Measurements from ENCODE around the gene CNP. TPM values are rescaled to one million over a fixed set of nuclear protein-coding genes. Genes with fewer than 3 reads are reported as not detected.

The CNP gene
- total RNA-seq, 1 experiment from 2014 or later: 78.5 TPM

GRCh38 chr17:41982026-41982760, 15.6 kb downstream of the CNP start:
- Histone ChIP-seq H3K56ac (ENCODE audit: insufficient read length, low read depth, low read length) (no peak overlapping the region), H3K23me2 (ENCODE audit: insufficient read length, low read depth, low read length, poor library complexity, severe bottlenecking) (no peaks in the 10 kb centered on the region), H2BK12ac (ENCODE audit: insufficient read length, low read depth, low read length) (no peak overlapping the region), H3K23ac (ENCODE audit: insufficient read length, low read depth, low read length) (no peak overlapping the region), H3K9ac (ENCODE audit: extremely low read depth, insufficient read length, low read length) (no peak overlapping the region), H2AFZ (ENCODE audit: low read length) (no peak overlapping the region), H3K14ac (ENCODE audit: insufficient read depth, low read length) (no peak overlapping the region), H3K9me3 (ENCODE audit: control insufficient read depth, low read depth, low read length) (no peaks in the 10 kb centered on the region), H4K91ac (ENCODE audit: insufficient read length, low read depth, low read length) (no peak overlapping the region), H3K27me3 (ENCODE audit: insufficient read depth, low read length) (no peaks in the 10 kb centered on the region), H4K20me1 (ENCODE audit: control insufficient read depth, insufficient read depth, insufficient read length) (no peaks in the 10 kb centered on the region), H2AK5ac (ENCODE audit: insufficient read length, low read length) (no peak overlapping the region), H3K27ac (ENCODE audit: insufficient read length, low read depth, low read length) (no peak overlapping the region), H2BK20ac (ENCODE audit: low read depth, low read length, poor library complexity, severe bottlenecking) (no peak overlapping the region), H3K4ac (ENCODE audit: low read depth, low read length) (no peak overlapping the region), H3K79me2 (ENCODE audit: insufficient read depth, low read length) (no peaks in the 10 kb centered on the region), H3K4me1 (ENCODE audit: insufficient read depth, low read length) (no peaks in the 10 kb centered on the region), H3T11ph (ENCODE audit: low read length) (no peak overlapping the region), H3K18ac (ENCODE audit: insufficient read length, low read depth, low read length) (no peak overlapping the region), H3K79me1 (ENCODE audit: insufficient read depth, low read depth, low read length, poor library complexity, severe bottlenecking) (no peaks in the 10 kb centered on the region), H4K8ac (replicated peaks; ENCODE audit: insufficient read length, low read depth, low read length) (no peak overlapping the region), H4K5ac (ENCODE audit: insufficient read length, low read depth, low read length) (no peak overlapping the region), H3K4me2 (ENCODE audit: insufficient read depth, insufficient read length, low read length) (no peak overlapping the region), H2BK5ac (ENCODE audit: insufficient read length, low read length) (no peak overlapping the region), H2BK120ac (ENCODE audit: low read depth, low read length, poor library complexity, severe bottlenecking) (no peak overlapping the region), H2BK15ac (ENCODE audit: low read depth, low read length) (no peak overlapping the region)
- Mint-ChIP-seq H3K4me3 (no peak overlapping the region; a peak in 1 of 5 replicates), H3K36me3 (ENCODE audit: insufficient read depth in 1 of 3, low read depth in 3 of 3) (peaks cover 62 to 93% (median 90%) of the 10 kb centered on the region in 3 experiments), H3K27ac (no peak overlapping the region), H3K27me3 (ENCODE audit: low read depth) (no peaks in the 10 kb centered on the region), H3K4me1 (no peaks in the 10 kb centered on the region), H3K9me3 (no peaks in the 10 kb centered on the region)
- no CpG with 5 or more reads among the region's 14 CpGs for WGBS (ENCODE audit: extremely low coverage, insufficient read length, low lambda C conversion rate)
- TF ChIP-seq, protein P1, sequence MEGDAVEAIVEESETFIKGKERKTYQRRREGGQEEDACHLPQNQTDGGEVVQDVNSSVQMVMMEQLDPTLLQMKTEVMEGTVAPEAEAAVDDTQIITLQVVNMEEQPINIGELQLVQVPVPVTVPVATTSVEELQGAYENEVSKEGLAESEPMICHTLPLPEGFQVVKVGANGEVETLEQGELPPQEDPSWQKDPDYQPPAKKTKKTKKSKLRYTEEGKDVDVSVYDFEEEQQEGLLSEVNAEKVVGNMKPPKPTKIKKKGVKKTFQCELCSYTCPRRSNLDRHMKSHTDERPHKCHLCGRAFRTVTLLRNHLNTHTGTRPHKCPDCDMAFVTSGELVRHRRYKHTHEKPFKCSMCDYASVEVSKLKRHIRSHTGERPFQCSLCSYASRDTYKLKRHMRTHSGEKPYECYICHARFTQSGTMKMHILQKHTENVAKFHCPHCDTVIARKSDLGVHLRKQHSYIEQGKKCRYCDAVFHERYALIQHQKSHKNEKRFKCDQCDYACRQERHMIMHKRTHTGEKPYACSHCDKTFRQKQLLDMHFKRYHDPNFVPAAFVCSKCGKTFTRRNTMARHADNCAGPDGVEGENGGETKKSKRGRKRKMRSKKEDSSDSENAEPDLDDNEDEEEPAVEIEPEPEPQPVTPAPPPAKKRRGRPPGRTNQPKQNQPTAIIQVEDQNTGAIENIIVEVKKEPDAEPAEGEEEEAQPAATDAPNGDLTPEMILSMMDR (conservative IDR thresholded peaks at IDR 0.05): no peak
- no peak for DNase-seq
